ENCODE measurements around the gene DKKL1.
A peak's percentile ranks its signal among the peaks of the same experiment; 100 is the strongest.

The DKKL1 gene

GRCh38 chr19:49391581-49392399 lies 28.1 kb downstream of the DKKL1 start:
- H3K4me1 ChIP-seq (ENCODE audit: control insufficient read depth, insufficient read depth, low read length), result no peaks in the 10 kb centered on the region
- H3K9ac ChIP-seq (ENCODE audit: low read depth, low read length), result no peak overlapping the region
- H3K9me3 ChIP-seq (ENCODE audit: control insufficient read depth, insufficient read depth, low read length), result no peaks in the 10 kb centered on the region
- H3K4me3 ChIP-seq (ENCODE audit: low read depth, low read length), result no peak overlapping the region
- H3K36me3 ChIP-seq (ENCODE audit: control insufficient read depth, insufficient read depth, low read length), result no peaks in the 10 kb centered on the region
- peaks cover 6% of the 10 kb centered on the region for H3K27me3 ChIP-seq (ENCODE audit: control insufficient read depth, insufficient read depth, low read length)

DNA sequence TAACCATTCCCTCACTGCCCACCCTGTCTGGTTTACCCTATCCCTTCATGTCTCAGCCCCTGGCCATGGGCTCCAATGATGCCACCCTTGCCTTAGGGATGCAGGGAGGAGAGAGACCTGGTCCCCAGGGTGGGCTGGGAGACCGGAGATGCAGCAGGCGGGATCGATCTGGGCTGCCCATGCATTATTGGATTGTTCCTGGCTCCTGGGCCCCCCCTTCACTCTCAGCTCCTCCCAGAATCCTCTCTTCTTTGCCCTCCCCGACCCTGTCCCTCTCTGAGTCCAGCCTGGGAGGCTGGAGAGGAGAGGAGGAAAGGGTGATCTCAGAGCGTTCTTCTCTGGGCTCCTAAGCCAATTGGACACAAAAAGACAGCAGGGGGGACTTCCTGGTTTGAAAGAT lies 30.2 kb downstream of the DKKL1 start:
- peaks cover 8% of the 10 kb centered on the region for H3K27me3 ChIP-seq (ENCODE audit: control insufficient read depth, insufficient read depth, low read length)
- H3K4me1 ChIP-seq (ENCODE audit: control insufficient read depth, insufficient read depth, low read length), result no peaks in the 10 kb centered on the region
- H3K9me3 ChIP-seq (ENCODE audit: control insufficient read depth, insufficient read depth, low read length), result no peaks in the 10 kb centered on the region
- no peak overlapping the region for H3K9ac ChIP-seq (ENCODE audit: low read depth, low read length)
- H3K36me3 ChIP-seq (ENCODE audit: control insufficient read depth, insufficient read depth, low read length), result no peaks in the 10 kb centered on the region
- no peak overlapping the region for H3K4me3 ChIP-seq (ENCODE audit: low read depth, low read length)

GRCh38 chr19:49395581-49396407 lies 32.1 kb downstream of the DKKL1 start:
- no peaks in the 10 kb centered on the region for H3K36me3 ChIP-seq (ENCODE audit: control insufficient read depth, insufficient read depth, low read length)
- H3K9me3 ChIP-seq (ENCODE audit: control insufficient read depth, insufficient read depth, low read length), result no peaks in the 10 kb centered on the region
- peaks cover 8% of the 10 kb centered on the region for H3K27me3 ChIP-seq (ENCODE audit: control insufficient read depth, insufficient read depth, low read length)
- H3K4me3 ChIP-seq (ENCODE audit: low read depth, low read length), result no peak overlapping the region
- H3K9ac ChIP-seq (ENCODE audit: low read depth, low read length), result no peak overlapping the region
- no peaks in the 10 kb centered on the region for H3K4me1 ChIP-seq (ENCODE audit: control insufficient read depth, insufficient read depth, low read length)

GRCh38 chr19:49396738-49397505 lies 33.2 kb downstream of the DKKL1 start:
- Histone ChIP-seq H3K27me3 (ENCODE audit: control insufficient read depth, insufficient read depth, low read length) (peaks cover 8% of the 10 kb centered on the region), H3K4me1 (ENCODE audit: control insufficient read depth, insufficient read depth, low read length) (no peaks in the 10 kb centered on the region), H3K9ac (ENCODE audit: low read depth, low read length) (no peak overlapping the region), H3K36me3 (ENCODE audit: control insufficient read depth, insufficient read depth, low read length) (no peaks in the 10 kb centered on the region), H3K4me3 (ENCODE audit: low read depth, low read length) (no peak overlapping the region), H3K9me3 (ENCODE audit: control insufficient read depth, insufficient read depth, low read length) (no peaks in the 10 kb centered on the region)

GRCh38 chr19:49398001-49398615 lies 34.4 kb downstream of the DKKL1 start:
- Histone ChIP-seq H3K4me1 (ENCODE audit: control insufficient read depth, insufficient read depth, low read length) (no peaks in the 10 kb centered on the region), H3K27me3 (ENCODE audit: control insufficient read depth, insufficient read depth, low read length) (peaks cover 2% of the 10 kb centered on the region), H3K9ac (ENCODE audit: low read depth, low read length) (no peak overlapping the region), H3K9me3 (ENCODE audit: control insufficient read depth, insufficient read depth, low read length) (no peaks in the 10 kb centered on the region), H3K36me3 (ENCODE audit: control insufficient read depth, insufficient read depth, low read length) (no peaks in the 10 kb centered on the region), H3K4me3 (ENCODE audit: low read depth, low read length) (no peak overlapping the region)

GRCh38 chr19:49398931-49399330 lies 35.3 kb downstream of the DKKL1 start:
- H3K27me3 ChIP-seq (ENCODE audit: control insufficient read depth, insufficient read depth, low read length), result peaks cover 2% of the 10 kb centered on the region
- H3K9ac ChIP-seq (ENCODE audit: low read depth, low read length), result no peak overlapping the region
- H3K4me1 ChIP-seq (ENCODE audit: control insufficient read depth, insufficient read depth, low read length), result peaks cover 6% of the 10 kb centered on the region
- H3K36me3 ChIP-seq (ENCODE audit: control insufficient read depth, insufficient read depth, low read length), result no peaks in the 10 kb centered on the region
- H3K4me3 ChIP-seq (ENCODE audit: low read depth, low read length), result no peak overlapping the region
- no peaks in the 10 kb centered on the region for H3K9me3 ChIP-seq (ENCODE audit: control insufficient read depth, insufficient read depth, low read length)

DNA sequence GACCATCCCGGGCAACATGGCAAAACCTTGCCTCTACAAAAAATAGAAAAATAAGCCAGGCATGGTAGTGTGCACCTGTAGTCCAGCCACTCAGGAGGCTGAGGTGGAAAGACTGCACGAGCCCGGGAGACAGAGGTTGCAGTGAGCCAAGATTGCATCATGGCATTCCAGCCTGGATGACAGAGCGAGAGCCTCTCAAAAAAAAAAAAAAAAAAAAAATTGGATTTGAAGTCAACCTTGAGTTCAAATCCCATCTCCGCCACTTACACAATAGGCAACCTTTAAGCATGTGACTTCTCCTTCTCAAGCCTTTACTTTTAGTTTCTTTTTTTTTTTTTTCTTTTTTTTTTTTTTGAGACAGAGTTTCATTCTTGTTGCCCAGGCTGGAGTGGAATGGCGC lies 36.4 kb downstream of the DKKL1 start:
- H3K4me3 ChIP-seq (ENCODE audit: low read depth, low read length), result no peak overlapping the region
- no peaks in the 10 kb centered on the region for H3K9me3 ChIP-seq (ENCODE audit: control insufficient read depth, insufficient read depth, low read length)
- H3K4me1 ChIP-seq (ENCODE audit: control insufficient read depth, insufficient read depth, low read length), result peaks cover 12% of the 10 kb centered on the region
- no peak overlapping the region for H3K9ac ChIP-seq (ENCODE audit: low read depth, low read length)
- peaks cover 2% of the 10 kb centered on the region for H3K27me3 ChIP-seq (ENCODE audit: control insufficient read depth, insufficient read depth, low read length)
- no peaks in the 10 kb centered on the region for H3K36me3 ChIP-seq (ENCODE audit: control insufficient read depth, insufficient read depth, low read length)

GRCh38 chr19:49403404-49404187 lies 39.9 kb downstream of the DKKL1 start:
- peak overlapping the region; percentile 27 for H3K4me3 ChIP-seq (ENCODE audit: low read depth, low read length)
- no peaks in the 10 kb centered on the region for H3K36me3 ChIP-seq (ENCODE audit: control insufficient read depth, insufficient read depth, low read length)
- peaks cover 12% of the 10 kb centered on the region for H3K4me1 ChIP-seq (ENCODE audit: control insufficient read depth, insufficient read depth, low read length)
- H3K9me3 ChIP-seq (ENCODE audit: control insufficient read depth, insufficient read depth, low read length), result no peaks in the 10 kb centered on the region
- peak overlapping the region; percentile 16 for H3K9ac ChIP-seq (ENCODE audit: low read depth, low read length)
- no peaks in the 10 kb centered on the region for H3K27me3 ChIP-seq (ENCODE audit: control insufficient read depth, insufficient read depth, low read length)

DNA sequence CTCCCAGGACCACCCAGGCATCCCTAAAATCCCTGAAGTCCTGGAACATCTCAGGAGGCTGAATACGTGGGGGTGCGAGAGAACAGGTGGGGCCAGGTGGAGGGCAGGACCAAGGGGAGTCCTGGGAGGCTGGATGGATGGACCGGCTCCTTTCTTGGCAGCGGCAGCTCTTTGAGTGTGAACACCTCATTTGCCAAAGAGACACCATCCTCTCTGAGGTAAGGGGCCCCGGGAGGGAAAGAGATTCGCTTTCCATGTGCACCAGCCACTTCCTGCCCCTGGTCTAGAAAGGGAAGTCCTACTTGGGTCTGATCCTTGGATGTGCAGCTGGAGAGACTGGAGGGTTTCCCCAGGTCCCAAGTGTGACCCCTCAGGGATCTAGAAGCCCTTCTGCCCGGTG lies 43.4 kb downstream of the DKKL1 start:
- Histone ChIP-seq H3K4me1 (ENCODE audit: control insufficient read depth, insufficient read depth, low read length) (peaks cover 12% of the 10 kb centered on the region), H3K9ac (ENCODE audit: low read depth, low read length) (no peak overlapping the region), H3K4me3 (ENCODE audit: low read depth, low read length) (no peak overlapping the region), H3K36me3 (ENCODE audit: control insufficient read depth, insufficient read depth, low read length) (no peaks in the 10 kb centered on the region), H3K27me3 (ENCODE audit: control insufficient read depth, insufficient read depth, low read length) (no peaks in the 10 kb centered on the region), H3K9me3 (ENCODE audit: control insufficient read depth, insufficient read depth, low read length) (no peaks in the 10 kb centered on the region)

- no peaks in the 10 kb centered on the region for H3K36me3 ChIP-seq (ENCODE audit: control insufficient read depth, insufficient read depth, low read length)
- no peaks in the 10 kb centered on the region for H3K27me3 ChIP-seq (ENCODE audit: control insufficient read depth, insufficient read depth, low read length)
- no peak overlapping the region for H3K9ac ChIP-seq (ENCODE audit: low read depth, low read length)
- H3K4me3 ChIP-seq (ENCODE audit: low read depth, low read length), result no peak overlapping the region
- H3K9me3 ChIP-seq (ENCODE audit: control insufficient read depth, insufficient read depth, low read length), result no peaks in the 10 kb centered on the region
- H3K4me1 ChIP-seq (ENCODE audit: control insufficient read depth, insufficient read depth, low read length), result peaks cover 12% of the 10 kb centered on the region
Measured at GRCh38 chr19:49407482-49408015, 43.9 kb downstream of the DKKL1 start.

Data from iPS-15b (cell line).